Kidney epithelial cell (primary cell): Measurements from ENCODE around the gene ASCC3. TPM values are rescaled to one million over a fixed set of nuclear protein-coding genes. Genes with fewer than 3 reads are reported as not detected.
"Not testable (repeated sequence)": the region's sequence is repeated elsewhere in the genome, so short reads cannot be mapped to it uniquely, and the experiment has no call there.

Experiments
- DNase-seq: peaks from one replicate; pipeline ENCODE4 v3.0.0-alpha.2; 2010; ENCODE audit warnings: low read depth
- H3K27me3 ChIP-seq: 2 replicates; pipeline ENCODE4 v1.6.0; 2011; ENCODE audit warnings: low read length; ENCODE audit not compliant: control insufficient read depth, insufficient read depth
- H3K36me3 ChIP-seq: 2 replicates; pipeline ENCODE4 v1.5.1; 2011; ENCODE audit warnings: low read length; ENCODE audit not compliant: control insufficient read depth, insufficient read depth
- H3K4me3 ChIP-seq: 2 replicates; pipeline ENCODE4 v1.5.1; 2011; ENCODE audit warnings: low read depth, mild to moderate bottlenecking, control low read depth, low read length
- CTCF ChIP-seq: IDR thresholded peaks from 2 replicates; pipeline ENCODE4 v1.5.1; 2011; ENCODE audit warnings: mild to moderate bottlenecking, moderate library complexity, low read length, control low read depth, inconsistent platforms; ENCODE audit not compliant: insufficient read depth, poor library complexity, severe bottlenecking
- total RNA-seq: library from RNA; depleted of rRNA; stranded (reverse); fragments of >200 nt; gene quantifications from 2 replicates; pipeline ENCODE4 v1.2.3, GENCODE V29; 2015

Gene ASCC3
- total RNA-seq, 1 donor from 2014 or later = 41.9 TPM

- H3K27me3 ChIP-seq = no peaks in the 10 kb centered on the region
- no peak for TF ChIP-seq CTCF
- DNase-seq = no peak
- H3K4me3 ChIP-seq = no peak overlapping the region
- H3K36me3 ChIP-seq = no peaks in the 10 kb centered on the region
Observed at GRCh38 chr6:100768816-100769351, 112.2 kb downstream of the ASCC3 start.

DNA sequence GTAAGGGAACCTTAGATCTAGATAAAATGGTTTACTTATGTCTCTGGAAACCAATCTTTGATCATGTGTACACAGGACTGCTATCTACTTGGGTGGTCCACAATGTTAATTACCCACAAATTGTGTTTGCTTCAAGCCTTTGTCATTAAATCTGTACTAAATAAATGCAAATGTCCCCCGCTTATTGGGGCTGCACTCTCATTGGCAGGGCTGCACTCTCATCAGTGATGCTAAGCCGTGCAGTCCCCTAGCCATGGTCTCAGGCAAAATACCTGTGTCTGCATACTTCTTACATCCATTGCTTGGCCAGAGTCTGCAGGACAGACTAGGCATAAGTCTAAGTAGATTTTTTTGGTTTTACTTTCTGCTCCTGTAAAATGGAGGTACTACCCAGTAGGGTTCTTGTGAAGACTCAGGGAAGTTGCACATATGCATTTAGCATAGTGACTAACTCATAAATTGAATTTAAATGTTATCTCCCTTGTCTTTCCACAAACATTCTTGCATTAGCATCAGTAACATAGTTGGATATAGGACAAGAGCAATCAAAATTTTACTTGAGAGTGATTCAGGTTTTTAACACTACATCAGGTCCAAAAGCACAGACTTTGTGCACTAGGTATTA lies 117.4 kb downstream of the ASCC3 start:
- Histone ChIP-seq H3K4me3 (no peak overlapping the region), H3K36me3 (no peaks in the 10 kb centered on the region), H3K27me3 (no peaks in the 10 kb centered on the region)
- DNase-seq = no peak
- TF ChIP-seq CTCF = no peak

DNA sequence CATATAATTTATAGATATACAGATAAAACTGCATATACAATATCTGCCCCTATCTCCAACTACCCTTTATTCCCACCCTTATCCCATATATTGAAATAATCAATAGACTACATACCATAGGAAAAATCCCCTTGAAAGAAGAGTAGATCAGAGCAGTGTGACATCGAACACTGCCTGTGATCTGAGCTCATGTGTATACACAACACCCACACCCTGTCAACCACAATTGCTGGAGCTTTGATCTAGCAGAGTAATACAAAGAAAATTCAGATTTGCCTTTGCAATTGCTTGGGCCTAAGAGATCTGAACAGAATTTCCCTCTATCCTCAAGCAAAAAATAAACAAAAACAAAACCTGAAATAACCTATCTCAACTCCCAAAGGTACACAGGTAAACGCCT lies 119.3 kb downstream of the ASCC3 start:
- no peak overlapping the region for H3K4me3 ChIP-seq
- TF ChIP-seq CTCF = no peak
- H3K36me3 ChIP-seq = peaks cover 1% of the 10 kb centered on the region
- no peak for DNase-seq
- H3K27me3 ChIP-seq = no peaks in the 10 kb centered on the region

DNA sequence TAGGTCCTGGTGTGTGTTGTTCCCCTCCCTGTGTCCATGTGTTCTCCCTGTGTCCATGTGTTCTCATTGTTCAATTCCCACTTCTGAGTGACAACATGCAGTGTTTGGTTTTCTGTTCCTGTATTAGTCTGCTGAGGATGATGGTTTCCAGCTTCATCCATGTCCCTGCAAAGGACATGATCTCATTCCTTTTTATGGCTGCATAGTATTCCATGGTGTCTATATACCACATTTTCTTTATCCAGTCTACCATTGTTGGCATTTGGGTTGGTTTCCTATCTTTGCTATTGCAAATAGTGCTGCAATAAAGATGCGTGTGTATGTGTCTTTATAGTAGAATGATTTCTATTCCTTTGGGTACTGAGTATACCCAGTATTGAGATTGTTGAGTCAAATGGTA lies 122.7 kb downstream of the ASCC3 start:
- DNase-seq, H3K27me3 ChIP-seq, H3K36me3 ChIP-seq, H3K4me3 ChIP-seq: not testable (repeated sequence)

DNA sequence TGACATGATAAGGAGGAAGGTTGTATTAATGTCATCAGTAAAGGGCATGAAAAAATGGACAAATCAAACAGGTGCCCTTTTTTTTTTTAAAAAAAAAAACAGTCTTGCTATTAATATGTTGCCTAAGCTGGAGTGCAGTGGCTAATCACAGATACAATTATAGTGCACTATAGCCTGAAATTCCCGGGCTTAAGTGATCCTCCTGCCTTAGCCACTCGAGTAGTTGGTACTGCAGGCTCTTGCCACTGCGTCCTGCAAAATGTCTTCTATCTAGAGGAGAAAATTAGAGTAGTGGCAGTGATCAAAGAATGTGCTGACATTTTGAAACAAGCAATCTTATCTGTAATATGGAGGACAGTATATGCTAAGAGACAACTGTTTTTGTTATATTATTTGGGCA lies 127.7 kb downstream of the ASCC3 start:
- Histone ChIP-seq H3K27me3 (no peaks in the 10 kb centered on the region), H3K4me3 (no peak overlapping the region), H3K36me3 (peaks cover 1% of the 10 kb centered on the region)
- no peak for DNase-seq
- TF ChIP-seq CTCF = no peak

DNA sequence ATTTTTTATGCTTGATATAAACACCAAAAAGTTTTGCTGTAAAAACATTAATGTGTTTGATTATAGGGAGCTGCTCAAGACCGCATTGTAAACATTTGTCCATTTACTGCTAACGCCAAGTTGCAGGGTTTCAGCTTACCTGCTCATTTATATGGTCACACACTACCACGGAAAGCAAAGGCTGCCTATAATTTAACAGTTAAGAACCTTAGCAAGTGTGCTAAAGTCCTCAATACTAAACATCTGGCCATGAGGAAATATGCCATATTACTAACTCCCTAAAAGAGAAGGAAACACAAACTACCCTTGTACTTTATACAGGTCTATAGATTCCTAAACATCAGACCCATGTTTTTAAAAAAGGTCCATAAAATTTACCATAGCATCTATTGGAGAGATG lies 129.5 kb downstream of the ASCC3 start:
- Histone ChIP-seq H3K4me3 (no peak overlapping the region), H3K36me3 (no peaks in the 10 kb centered on the region), H3K27me3 (no peaks in the 10 kb centered on the region)
- DNase-seq = no peak
- TF ChIP-seq CTCF = no peak
